H4 (cell line): Measurements from ENCODE around the gene DLG3. TPM values are rescaled to one million over a fixed set of nuclear protein-coding genes. Genes with fewer than 3 reads are reported as not detected.
"Not testable (repeated sequence)": the region's sequence is repeated elsewhere in the genome, so short reads cannot be mapped to it uniquely, and the experiment has no call there.

Experiments
- DNase-seq: peaks from one replicate; pipeline ENCODE4 v3.0.0-alpha.2; 2015; ENCODE audit warnings: low spot score
- total RNA-seq: library from RNA; depleted of rRNA; stranded (reverse); fragments of >200 nt; shearing (Covaris generic); gene quantifications from 2 replicates; pipeline ENCODE4 v1.2.3, GENCODE V29; 2014; rRNA removed

The DLG3 gene
- total RNA-seq, 1 experiment from 2014 or later, result 6.5 TPM

DNA sequence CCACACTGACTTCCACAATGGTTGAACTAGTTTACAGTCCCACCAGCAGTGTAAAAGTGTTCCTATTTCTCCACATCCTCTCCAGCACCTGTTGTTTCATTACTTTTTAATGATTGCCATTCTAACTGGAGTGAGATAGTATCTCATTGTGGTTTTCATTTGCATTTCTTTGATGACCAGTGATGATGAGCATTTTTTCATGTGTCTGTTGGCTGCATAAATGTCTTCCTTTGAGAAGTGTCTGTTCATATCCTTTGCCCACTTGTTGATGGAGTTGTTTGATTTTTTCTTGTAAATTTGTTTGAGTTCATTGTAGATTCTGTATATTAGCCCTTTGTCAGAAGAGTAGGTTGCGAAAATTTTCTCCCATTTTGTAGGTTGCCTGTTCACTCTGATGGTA lies 71.1 kb downstream of the DLG3 start:
- DNase-seq, result not testable (repeated sequence)

DNA sequence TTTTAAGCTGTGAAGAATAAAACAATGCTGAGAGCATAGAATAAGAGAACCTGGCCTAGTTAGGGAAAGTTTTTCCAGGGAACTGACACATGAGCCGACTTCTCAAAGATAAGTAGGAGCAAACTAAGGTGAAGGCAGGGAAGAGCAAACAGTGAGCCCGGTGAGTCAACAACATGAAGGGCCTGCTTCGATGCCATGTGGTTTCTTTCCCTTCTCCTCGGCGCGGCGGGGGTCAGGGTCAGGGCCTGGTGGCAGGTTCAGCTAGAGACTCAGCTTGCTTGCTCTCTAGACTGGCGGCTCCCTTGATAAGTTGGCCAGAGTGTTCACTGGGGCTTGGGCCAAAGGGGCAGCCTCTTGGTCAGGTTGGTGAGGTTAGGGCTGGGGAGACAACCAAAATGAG lies 81.1 kb downstream of the DLG3 start:
- no peak for DNase-seq

DNA sequence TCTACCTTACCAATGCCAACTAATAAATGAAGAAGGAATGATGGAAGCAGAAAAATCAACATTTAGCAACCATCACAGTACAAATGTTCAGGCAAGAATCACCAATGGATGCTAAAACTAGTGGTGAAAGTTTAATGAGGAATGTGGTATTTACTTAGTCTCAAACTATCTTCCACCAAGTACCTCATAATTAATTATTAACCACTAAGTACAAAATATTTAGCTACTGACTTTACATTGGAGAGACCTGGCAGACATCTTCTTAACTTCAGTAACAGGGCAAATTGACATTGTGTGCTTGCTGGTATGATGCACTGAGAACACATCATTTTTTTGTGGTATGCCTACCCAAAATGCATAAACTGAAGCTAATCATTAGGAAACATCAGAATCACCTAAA lies 82.4 kb downstream of the DLG3 start:
- no peak for DNase-seq

GRCh38 chrX:70527610-70528345 lies 83.1 kb downstream of the DLG3 start:
- no peak for DNase-seq

GRCh38 chrX:70535198-70535597 lies 90.6 kb downstream of the DLG3 start:
- no peak for DNase-seq

- DNase-seq, result no peak
Measured at GRCh38 chrX:70549429-70549828, 104.8 kb downstream of the DLG3 start.

GRCh38 chrX:70552130-70552704 lies 107.6 kb downstream of the DLG3 start:
- no peak for DNase-seq

DNA sequence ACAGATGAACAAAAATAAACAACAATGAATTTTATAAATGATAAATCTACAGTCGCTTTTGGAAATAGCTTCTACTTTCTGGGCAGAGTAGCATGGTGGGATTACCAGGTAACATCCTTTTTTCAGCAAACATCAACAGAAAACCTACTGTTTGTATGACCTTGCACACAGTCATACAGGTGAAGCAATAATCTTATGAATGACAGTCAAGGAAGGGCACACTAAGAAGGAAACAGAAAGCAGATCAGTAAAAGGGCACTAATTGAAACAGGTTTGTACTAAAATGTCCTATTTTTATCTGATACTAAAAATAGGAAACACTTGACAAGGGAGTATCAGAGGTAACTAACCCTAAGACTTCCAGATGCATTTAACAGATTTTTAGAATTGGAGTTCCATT lies 108.9 kb downstream of the DLG3 start:
- DNase-seq, result no peak

DNA sequence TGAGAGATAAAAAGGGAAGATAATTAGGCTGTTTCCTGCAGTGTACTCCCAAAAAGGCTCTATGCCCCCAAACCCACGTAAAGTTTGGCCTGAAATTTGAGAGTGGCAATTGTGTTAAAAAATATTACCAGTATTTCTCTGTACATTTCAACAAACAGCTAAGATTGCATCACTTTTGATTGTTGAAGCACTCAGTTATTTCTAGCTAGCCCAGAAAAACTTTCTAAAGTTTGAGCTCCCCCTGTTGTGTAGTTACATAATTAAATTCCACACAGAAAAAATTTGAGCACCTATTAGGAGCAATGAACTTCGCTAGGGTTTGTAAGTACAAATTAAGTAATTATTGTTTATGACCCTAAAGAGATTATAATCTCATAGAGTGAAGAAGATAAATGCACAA lies 109.4 kb downstream of the DLG3 start:
- DNase-seq, result peak; percentile 8

DNA sequence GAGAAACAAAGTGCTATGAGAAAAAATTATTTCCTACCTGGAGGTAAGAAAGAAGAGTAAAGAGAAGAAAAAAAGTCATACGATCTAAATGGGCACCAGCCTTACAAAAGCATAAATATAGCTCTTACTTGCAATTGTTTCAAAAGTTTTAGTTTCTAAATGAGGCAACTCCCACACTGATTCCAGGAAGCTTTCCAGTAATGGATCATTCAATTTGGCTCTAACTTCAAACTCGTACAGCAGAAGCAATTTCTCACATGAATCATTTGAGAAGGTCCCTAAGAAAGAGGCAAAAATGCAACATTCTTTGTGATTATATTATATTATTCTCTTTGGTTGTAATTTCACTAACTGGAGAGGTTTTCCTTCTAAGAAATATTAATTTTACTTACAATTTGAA lies 109.9 kb downstream of the DLG3 start:
- no peak for DNase-seq

- no peak for DNase-seq
Measured at GRCh38 chrX:70554948-70555347, 110.3 kb downstream of the DLG3 start.

Other genes starting within 250 kb of the DLG3 start
- not detected in 2 replicates for gene AWAT1, start 210.2 kb upstream of the DLG3 start, total RNA-seq
- gene P2RY4, start 184.6 kb upstream of the DLG3 start, total RNA-seq, result not detected in 2 replicates
- not detected in 2 replicates for gene ARR3, start 176.5 kb upstream of the DLG3 start, total RNA-seq
- gene RAB41, start 162.7 kb upstream of the DLG3 start, total RNA-seq, result not detected in 2 replicates
- 84.9 and 146 TPM in 2 replicates for gene PDZD11, start 154.9 kb upstream of the DLG3 start, total RNA-seq
- 37.5 TPM in 2 replicates for gene KIF4A, start 154.7 kb upstream of the DLG3 start, total RNA-seq
- not detected in 2 replicates for gene GDPD2, start 21.5 kb upstream of the DLG3 start, total RNA-seq